Measurements from ENCODE around the gene SPRR1A. TPM values are rescaled to one million over a fixed set of nuclear protein-coding genes. Genes with fewer than 3 reads are reported as not detected.

SPRR1A gene
- total RNA-seq, 1 donor from 2014 or later, result not detected

DNA sequence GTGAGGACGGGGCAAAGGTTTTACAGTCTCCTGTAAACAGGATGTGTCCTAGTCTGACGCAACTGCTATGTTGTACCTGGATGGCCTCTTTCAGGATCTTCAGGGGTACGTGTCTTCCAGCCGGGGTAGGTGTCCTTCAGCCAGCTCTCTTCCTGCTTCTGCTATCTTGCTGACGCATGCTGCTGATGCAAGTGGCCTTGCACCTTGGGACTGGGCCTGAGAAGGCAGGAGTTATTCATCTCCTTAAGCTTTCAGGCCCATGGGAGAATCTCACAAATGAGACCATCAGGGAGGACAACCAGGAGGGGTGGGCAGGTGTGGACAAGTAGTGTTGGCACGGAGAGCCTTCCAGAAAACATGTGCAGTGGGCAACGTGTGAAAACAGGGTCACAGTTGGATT is 39.2 kb downstream of the SPRR1A start:
- DNase-seq (ENCODE audit: low read depth) (no peak), FAIRE-seq (no peak)
- no peaks in the 10 kb centered on the region for H3K36me3 ChIP-seq (ENCODE audit: control insufficient read depth, insufficient read depth, low read length)
- no peak overlapping the region for H3K4me3 ChIP-seq (ENCODE audit: low read depth, low read length)
- TF ChIP-seq, protein P1, sequence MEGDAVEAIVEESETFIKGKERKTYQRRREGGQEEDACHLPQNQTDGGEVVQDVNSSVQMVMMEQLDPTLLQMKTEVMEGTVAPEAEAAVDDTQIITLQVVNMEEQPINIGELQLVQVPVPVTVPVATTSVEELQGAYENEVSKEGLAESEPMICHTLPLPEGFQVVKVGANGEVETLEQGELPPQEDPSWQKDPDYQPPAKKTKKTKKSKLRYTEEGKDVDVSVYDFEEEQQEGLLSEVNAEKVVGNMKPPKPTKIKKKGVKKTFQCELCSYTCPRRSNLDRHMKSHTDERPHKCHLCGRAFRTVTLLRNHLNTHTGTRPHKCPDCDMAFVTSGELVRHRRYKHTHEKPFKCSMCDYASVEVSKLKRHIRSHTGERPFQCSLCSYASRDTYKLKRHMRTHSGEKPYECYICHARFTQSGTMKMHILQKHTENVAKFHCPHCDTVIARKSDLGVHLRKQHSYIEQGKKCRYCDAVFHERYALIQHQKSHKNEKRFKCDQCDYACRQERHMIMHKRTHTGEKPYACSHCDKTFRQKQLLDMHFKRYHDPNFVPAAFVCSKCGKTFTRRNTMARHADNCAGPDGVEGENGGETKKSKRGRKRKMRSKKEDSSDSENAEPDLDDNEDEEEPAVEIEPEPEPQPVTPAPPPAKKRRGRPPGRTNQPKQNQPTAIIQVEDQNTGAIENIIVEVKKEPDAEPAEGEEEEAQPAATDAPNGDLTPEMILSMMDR (IDR thresholded peaks at IDR 0.05; ENCODE audit: insufficient read depth, low read length, severe bottlenecking), result no peak
- H3K27me3 ChIP-seq (ENCODE audit: control insufficient read depth, insufficient read depth, low read length), result peaks cover 3% of the 10 kb centered on the region

DNA sequence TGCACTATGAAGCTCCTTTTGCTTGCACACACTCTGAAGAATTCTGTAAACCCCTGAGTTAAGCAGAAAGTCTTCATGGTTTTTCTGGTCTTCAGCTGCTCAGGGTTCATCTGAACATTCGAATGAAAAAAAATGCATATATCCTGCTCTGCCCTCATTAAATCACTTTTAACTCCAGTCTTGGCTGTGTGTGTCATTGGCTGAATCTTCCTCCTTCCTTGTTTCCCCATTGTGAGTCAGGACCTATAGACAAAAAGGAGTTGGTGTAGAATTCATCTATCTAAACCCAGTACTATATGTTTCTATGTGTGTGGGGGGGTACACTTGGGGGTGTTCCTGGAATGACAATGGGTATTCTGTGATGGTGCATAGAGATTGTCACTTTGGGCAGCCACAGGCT is 40.5 kb downstream of the SPRR1A start:
- H3K4me3 ChIP-seq (ENCODE audit: low read depth, low read length), result no peak overlapping the region
- FAIRE-seq, result peak; percentile 43
- DNase-seq (ENCODE audit: low read depth), result peak; percentile 40
- TF ChIP-seq, protein P1 (IDR thresholded peaks at IDR 0.05; ENCODE audit: insufficient read depth, low read length, severe bottlenecking), result no peak
- no peaks in the 10 kb centered on the region for H3K36me3 ChIP-seq (ENCODE audit: control insufficient read depth, insufficient read depth, low read length)
- H3K27me3 ChIP-seq (ENCODE audit: control insufficient read depth, insufficient read depth, low read length), result no peaks in the 10 kb centered on the region

DNA sequence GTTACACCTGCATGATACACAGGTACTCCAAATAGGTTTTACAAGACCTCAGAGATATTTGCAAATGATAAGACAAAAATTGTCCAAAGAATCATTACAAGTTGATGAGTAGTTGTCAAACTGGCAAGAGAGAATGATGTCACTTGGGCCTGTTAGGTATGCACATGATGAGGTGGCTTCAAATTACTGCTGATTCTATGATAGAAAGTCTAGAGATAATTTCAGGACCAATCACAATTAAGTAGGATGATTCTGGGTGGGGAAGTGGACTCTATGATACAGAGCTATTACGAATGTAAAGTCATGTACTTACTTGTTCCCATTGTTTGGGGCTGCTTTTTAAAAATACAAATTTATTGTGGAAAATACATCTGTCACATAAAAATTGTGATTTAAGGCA is 41.9 kb downstream of the SPRR1A start:
- no peaks in the 10 kb centered on the region for H3K27me3 ChIP-seq (ENCODE audit: control insufficient read depth, insufficient read depth, low read length)
- H3K36me3 ChIP-seq (ENCODE audit: control insufficient read depth, insufficient read depth, low read length), result no peaks in the 10 kb centered on the region
- no peak overlapping the region for H3K4me3 ChIP-seq (ENCODE audit: low read depth, low read length)
- TF ChIP-seq, protein P1 (IDR thresholded peaks at IDR 0.05; ENCODE audit: insufficient read depth, low read length, severe bottlenecking), result no peak
- FAIRE-seq (no peak), DNase-seq (ENCODE audit: low read depth) (peak; percentile 70)

DNA sequence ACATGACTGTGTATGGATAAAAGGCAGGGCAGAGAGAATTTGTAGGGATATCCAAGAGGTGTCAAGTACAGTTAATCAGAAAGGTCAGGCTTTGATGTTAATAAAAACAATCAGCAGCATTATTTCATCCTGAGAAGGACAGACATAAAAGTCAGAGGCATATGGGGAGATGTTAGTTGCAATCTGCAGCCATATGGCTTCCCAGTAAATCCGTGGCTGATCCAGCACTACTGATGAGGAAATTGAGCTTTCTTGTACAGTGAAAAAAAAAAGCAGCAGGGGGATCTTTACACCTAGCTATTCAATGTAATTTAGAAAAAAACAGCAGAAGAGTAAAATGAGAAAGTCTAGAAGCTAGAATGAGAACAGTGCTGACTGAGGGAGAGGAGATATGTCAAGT is 44.9 kb downstream of the SPRR1A start:
- Histone ChIP-seq H3K27me3 (ENCODE audit: control insufficient read depth, insufficient read depth, low read length) (no peaks in the 10 kb centered on the region), H3K36me3 (ENCODE audit: control insufficient read depth, insufficient read depth, low read length) (no peaks in the 10 kb centered on the region), H3K4me3 (ENCODE audit: low read depth, low read length) (no peak overlapping the region)
- TF ChIP-seq, protein P1 (IDR thresholded peaks at IDR 0.05; ENCODE audit: insufficient read depth, low read length, severe bottlenecking), result no peak
- DNase-seq (ENCODE audit: low read depth), result no peak
- FAIRE-seq, result no peak

DNA sequence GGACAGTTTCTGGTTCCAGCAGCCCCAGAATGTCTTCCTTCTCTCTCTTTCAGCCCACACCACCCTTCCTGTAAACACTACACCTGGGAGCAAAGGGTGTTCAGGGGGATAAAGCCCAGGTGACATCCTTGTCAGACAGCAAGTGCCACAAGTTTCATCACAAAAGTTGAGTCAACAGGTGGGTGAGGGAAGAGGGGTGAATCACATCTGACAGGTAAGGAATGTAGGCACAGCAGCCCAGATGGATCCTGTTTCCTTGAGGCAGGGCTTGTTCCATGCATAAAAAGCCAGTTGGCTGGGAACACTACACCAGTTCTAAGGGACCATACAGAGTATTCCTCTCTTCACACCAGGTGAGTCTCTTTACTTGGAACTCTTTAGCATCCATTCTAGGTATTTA is 47.0 kb downstream of the SPRR1A start, which contains the start of gene SPRR1B:
SPRR1B (plus strand) TSS at position 309 of the 400 bp plus-strand sequence. CDS start 1,143 bp downstream, outside the sequence.
- no peaks in the 10 kb centered on the region for H3K27me3 ChIP-seq (ENCODE audit: control insufficient read depth, insufficient read depth, low read length)
- DNase-seq (ENCODE audit: low read depth) (peak; percentile 95), FAIRE-seq (peak; percentile 93)
- peak within 1 kb of the TSS; percentile 39 for H3K4me3 ChIP-seq (ENCODE audit: low read depth, low read length)
- TF ChIP-seq, protein P1 (IDR thresholded peaks at IDR 0.05; ENCODE audit: insufficient read depth, low read length, severe bottlenecking), result no peak
- no peaks in the 10 kb centered on the region for H3K36me3 ChIP-seq (ENCODE audit: control insufficient read depth, insufficient read depth, low read length)

DNA sequence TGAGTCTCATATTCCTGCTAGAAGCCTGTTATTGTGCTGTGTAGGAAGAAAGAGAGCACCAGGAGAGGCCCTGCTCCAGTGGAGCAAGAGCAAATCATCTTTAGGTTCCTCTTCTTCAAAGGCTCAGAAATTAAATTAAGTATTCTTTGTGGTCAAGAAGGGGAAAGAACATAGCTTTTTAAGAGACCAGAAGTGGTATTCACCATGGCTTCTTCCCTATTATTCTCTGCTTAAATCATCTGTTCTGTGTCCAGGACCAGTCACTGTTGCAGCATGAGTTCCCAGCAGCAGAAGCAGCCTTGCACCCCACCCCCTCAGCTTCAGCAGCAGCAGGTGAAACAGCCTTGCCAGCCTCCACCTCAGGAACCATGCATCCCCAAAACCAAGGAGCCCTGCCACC is 48.2 kb downstream of the SPRR1A start:
- Histone ChIP-seq H3K36me3 (ENCODE audit: control insufficient read depth, insufficient read depth, low read length) (no peaks in the 10 kb centered on the region), H3K27me3 (ENCODE audit: control insufficient read depth, insufficient read depth, low read length) (no peaks in the 10 kb centered on the region), H3K4me3 (ENCODE audit: low read depth, low read length) (peak overlapping the region; percentile 39)
- DNase-seq (ENCODE audit: low read depth), result no peak
- TF ChIP-seq, protein P1 (IDR thresholded peaks at IDR 0.05; ENCODE audit: insufficient read depth, low read length, severe bottlenecking), result no peak
- FAIRE-seq, result no peak
